ENCODE results near the gene PRKD1.

The PRKD1 gene

DNA sequence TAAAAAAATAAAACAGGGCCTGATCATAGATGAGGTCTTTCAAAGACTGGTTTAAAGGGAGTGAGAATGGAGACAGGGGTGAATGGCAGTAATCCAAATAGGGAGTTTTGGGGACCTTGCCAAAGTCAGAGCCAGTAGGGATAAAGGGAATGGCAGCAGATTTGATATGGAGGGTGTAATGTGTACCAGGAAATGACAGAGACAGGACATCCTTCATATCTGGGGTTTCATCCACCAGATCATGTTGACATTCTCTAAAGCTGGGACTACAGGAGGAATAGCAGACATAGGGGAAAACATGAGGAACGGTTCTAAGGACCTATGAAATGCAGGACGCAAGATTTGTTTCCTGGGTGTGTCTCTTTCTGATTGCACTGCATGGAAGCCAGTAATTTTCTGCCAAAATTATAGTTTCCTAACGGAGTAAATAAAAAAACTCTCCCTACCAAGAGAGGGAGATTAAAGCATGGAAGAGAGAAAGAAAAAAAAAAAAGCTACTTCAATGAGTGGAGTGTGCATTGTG is 169.9 kb downstream of the PRKD1 start:
- H3K9ac ChIP-seq (ENCODE audit: low read length), result no peak overlapping the region
- no peak overlapping the region for H2AFZ ChIP-seq (ENCODE audit: low read length)
- no peaks in the 10 kb centered on the region for H3K4me1 ChIP-seq (ENCODE audit: insufficient read depth, low read length, severe bottlenecking)
- TF ChIP-seq EZH2 (IDR thresholded peaks at IDR 0.05; ENCODE audit: borderline replicate concordance, low read length), result no peak
- TF ChIP-seq, protein P1, sequence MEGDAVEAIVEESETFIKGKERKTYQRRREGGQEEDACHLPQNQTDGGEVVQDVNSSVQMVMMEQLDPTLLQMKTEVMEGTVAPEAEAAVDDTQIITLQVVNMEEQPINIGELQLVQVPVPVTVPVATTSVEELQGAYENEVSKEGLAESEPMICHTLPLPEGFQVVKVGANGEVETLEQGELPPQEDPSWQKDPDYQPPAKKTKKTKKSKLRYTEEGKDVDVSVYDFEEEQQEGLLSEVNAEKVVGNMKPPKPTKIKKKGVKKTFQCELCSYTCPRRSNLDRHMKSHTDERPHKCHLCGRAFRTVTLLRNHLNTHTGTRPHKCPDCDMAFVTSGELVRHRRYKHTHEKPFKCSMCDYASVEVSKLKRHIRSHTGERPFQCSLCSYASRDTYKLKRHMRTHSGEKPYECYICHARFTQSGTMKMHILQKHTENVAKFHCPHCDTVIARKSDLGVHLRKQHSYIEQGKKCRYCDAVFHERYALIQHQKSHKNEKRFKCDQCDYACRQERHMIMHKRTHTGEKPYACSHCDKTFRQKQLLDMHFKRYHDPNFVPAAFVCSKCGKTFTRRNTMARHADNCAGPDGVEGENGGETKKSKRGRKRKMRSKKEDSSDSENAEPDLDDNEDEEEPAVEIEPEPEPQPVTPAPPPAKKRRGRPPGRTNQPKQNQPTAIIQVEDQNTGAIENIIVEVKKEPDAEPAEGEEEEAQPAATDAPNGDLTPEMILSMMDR (IDR thresholded peaks at IDR 0.05; ENCODE audit: low read length), result no peak
- H3K4me2 ChIP-seq (ENCODE audit: low read length), result no peak overlapping the region
- H3K36me3 ChIP-seq (ENCODE audit: insufficient read depth, low read length), result no peaks in the 10 kb centered on the region
- H3K27me3 ChIP-seq (ENCODE audit: insufficient read depth, low read length), result no peaks in the 10 kb centered on the region
- no peaks in the 10 kb centered on the region for H3K9me2 ChIP-seq (ENCODE audit: low read depth, low read length)
- H3K79me2 ChIP-seq (ENCODE audit: insufficient read depth, low read length), result no peaks in the 10 kb centered on the region
- no peak overlapping the region for H3K4me3 ChIP-seq (ENCODE audit: low read depth, low read length, poor library complexity, severe bottlenecking)
- H3K27ac ChIP-seq (ENCODE audit: low read depth, low read length, poor library complexity, severe bottlenecking), result no peak overlapping the region
- H3F3A ChIP-seq (ENCODE audit: insufficient read depth, low read length), result no peaks in the 10 kb centered on the region
- H3K9me3 ChIP-seq (ENCODE audit: low read length), result no peaks in the 10 kb centered on the region
- H4K20me1 ChIP-seq (ENCODE audit: insufficient read depth, low read length), result no peaks in the 10 kb centered on the region

DNA sequence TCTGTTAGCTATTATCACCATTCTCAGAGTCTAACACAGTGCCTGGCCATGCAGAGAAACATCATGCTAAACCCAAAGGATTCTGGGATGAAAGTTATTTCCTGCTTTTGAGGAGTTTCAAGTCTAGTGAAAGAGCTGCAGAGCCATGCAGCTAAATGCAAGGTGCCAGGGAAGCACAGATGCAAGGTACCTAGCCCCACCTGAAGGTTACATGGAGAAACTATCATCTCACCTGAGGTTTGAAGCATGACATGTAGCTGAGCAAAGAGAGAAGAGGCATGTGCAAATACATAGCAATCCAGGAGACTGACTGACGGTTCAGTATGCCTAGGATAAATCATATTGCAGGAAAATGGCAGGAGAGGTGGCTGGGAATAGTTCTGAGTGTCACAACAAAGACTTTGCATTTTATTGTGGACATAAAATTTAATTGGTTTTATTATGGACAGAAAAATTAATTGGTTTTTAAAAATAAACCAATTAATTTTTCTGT is 170.4 kb downstream of the PRKD1 start:
- Histone ChIP-seq H2AFZ (ENCODE audit: low read length) (no peak overlapping the region), H3K4me3 (ENCODE audit: low read depth, low read length, poor library complexity, severe bottlenecking) (no peak overlapping the region), H3K27me3 (ENCODE audit: insufficient read depth, low read length) (no peaks in the 10 kb centered on the region), H3K27ac (ENCODE audit: low read depth, low read length, poor library complexity, severe bottlenecking) (no peak overlapping the region), H3F3A (ENCODE audit: insufficient read depth, low read length) (no peaks in the 10 kb centered on the region), H3K4me1 (ENCODE audit: insufficient read depth, low read length, severe bottlenecking) (no peaks in the 10 kb centered on the region), H3K4me2 (ENCODE audit: low read length) (no peak overlapping the region), H3K79me2 (ENCODE audit: insufficient read depth, low read length) (no peaks in the 10 kb centered on the region), H3K9me3 (ENCODE audit: low read length) (no peaks in the 10 kb centered on the region), H3K9me2 (ENCODE audit: low read depth, low read length) (no peaks in the 10 kb centered on the region), H3K9ac (ENCODE audit: low read length) (no peak overlapping the region), H3K36me3 (ENCODE audit: insufficient read depth, low read length) (no peaks in the 10 kb centered on the region), H4K20me1 (ENCODE audit: insufficient read depth, low read length) (no peaks in the 10 kb centered on the region)
- no peak for TF ChIP-seq EZH2 (IDR thresholded peaks at IDR 0.05; ENCODE audit: borderline replicate concordance, low read length)
- TF ChIP-seq, protein P1 (IDR thresholded peaks at IDR 0.05; ENCODE audit: low read length), result no peak

DNA sequence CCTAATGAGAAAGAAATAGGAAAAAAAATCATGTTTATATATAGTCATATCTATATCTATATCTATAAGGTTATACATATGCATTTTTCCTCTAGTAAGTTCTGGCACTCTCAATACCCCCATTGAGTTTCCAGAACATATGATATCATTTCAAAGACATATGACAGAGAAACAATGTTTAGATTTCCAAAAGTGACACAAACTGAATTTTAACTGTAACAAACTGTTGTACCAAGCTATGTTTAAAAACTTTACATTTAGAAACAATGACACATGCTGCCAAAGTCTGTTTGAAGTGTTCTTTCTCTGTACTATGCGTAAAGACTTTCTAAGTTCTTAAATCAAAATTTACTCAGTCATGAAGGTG is 171.6 kb downstream of the PRKD1 start:
- no peaks in the 10 kb centered on the region for H4K20me1 ChIP-seq (ENCODE audit: insufficient read depth, low read length)

More for the DNA sequence above, 171.6 kb downstream of the PRKD1 start:
- TF ChIP-seq, protein P1 (IDR thresholded peaks at IDR 0.05; ENCODE audit: low read length), result no peak
- TF ChIP-seq EZH2 (IDR thresholded peaks at IDR 0.05; ENCODE audit: borderline replicate concordance, low read length), result no peak
- no peaks in the 10 kb centered on the region for H3F3A ChIP-seq (ENCODE audit: insufficient read depth, low read length)
- H3K36me3 ChIP-seq (ENCODE audit: insufficient read depth, low read length), result no peaks in the 10 kb centered on the region
- no peak overlapping the region for H3K27ac ChIP-seq (ENCODE audit: low read depth, low read length, poor library complexity, severe bottlenecking)
- no peaks in the 10 kb centered on the region for H3K9me3 ChIP-seq (ENCODE audit: low read length)
- H3K79me2 ChIP-seq (ENCODE audit: insufficient read depth, low read length), result no peaks in the 10 kb centered on the region
- no peak overlapping the region for H3K4me2 ChIP-seq (ENCODE audit: low read length)
- no peak overlapping the region for H2AFZ ChIP-seq (ENCODE audit: low read length)
- H3K9ac ChIP-seq (ENCODE audit: low read length), result no peak overlapping the region
- H3K27me3 ChIP-seq (ENCODE audit: insufficient read depth, low read length), result no peaks in the 10 kb centered on the region
- H3K9me2 ChIP-seq (ENCODE audit: low read depth, low read length), result no peaks in the 10 kb centered on the region
- no peaks in the 10 kb centered on the region for H3K4me1 ChIP-seq (ENCODE audit: insufficient read depth, low read length, severe bottlenecking)
- H3K4me3 ChIP-seq (ENCODE audit: low read depth, low read length, poor library complexity, severe bottlenecking), result no peak overlapping the region
